ENCODE measurements around the gene POC1A.

- TF ChIP-seq, protein P1, sequence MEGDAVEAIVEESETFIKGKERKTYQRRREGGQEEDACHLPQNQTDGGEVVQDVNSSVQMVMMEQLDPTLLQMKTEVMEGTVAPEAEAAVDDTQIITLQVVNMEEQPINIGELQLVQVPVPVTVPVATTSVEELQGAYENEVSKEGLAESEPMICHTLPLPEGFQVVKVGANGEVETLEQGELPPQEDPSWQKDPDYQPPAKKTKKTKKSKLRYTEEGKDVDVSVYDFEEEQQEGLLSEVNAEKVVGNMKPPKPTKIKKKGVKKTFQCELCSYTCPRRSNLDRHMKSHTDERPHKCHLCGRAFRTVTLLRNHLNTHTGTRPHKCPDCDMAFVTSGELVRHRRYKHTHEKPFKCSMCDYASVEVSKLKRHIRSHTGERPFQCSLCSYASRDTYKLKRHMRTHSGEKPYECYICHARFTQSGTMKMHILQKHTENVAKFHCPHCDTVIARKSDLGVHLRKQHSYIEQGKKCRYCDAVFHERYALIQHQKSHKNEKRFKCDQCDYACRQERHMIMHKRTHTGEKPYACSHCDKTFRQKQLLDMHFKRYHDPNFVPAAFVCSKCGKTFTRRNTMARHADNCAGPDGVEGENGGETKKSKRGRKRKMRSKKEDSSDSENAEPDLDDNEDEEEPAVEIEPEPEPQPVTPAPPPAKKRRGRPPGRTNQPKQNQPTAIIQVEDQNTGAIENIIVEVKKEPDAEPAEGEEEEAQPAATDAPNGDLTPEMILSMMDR (IDR thresholded peaks at IDR 0.05): no peak
- TF ChIP-seq POLR2A (IDR thresholded peaks at IDR 0.05) (no peak), POLR2AphosphoS5 (IDR thresholded peaks at IDR 0.05) (no peak)
These were observed 17.5 kb upstream of the POC1A start for GRCh38 chr3:52171514-52172261.
